ENCODE results near the gene ANP32A. TPM values are rescaled to one million over a fixed set of nuclear protein-coding genes. Genes with fewer than 3 reads are reported as not detected.

Gene ANP32A
- total and polyA plus RNA-seq, 8 donors: 34.4 to 112 (median 68.7) TPM

- peak; percentile 33 to 39 for DNase-seq
- intact Hi-C loops (cut with DNase I; ENCODE audit: low total_unique reads): no loop called here
- WGBS, 5 donors: 33 to 47% (median 44%) methylated on average over 1 of the region's 1 CpG
- Histone ChIP-seq H3K27ac (peak overlapping the region; percentile 77 to 87 (median 83)), H3K4me3 (no peak overlapping the region), H3K9me3 (no peaks in the 10 kb centered on the region), H3K4me1 (peaks cover 84 to 94% (median 89%) of the 10 kb centered on the region in 4 donors), H3K27me3 (no peaks in the 10 kb centered on the region), H3K36me3 (peaks cover 9 to 36% (median 29%) of the 10 kb centered on the region in 4 donors)
- TF ChIP-seq EP300 (IDR thresholded peaks at IDR 0.05) (no peak), CTCF (IDR thresholded peaks at IDR 0.05) (no peak), POLR2AphosphoS5 (IDR thresholded peaks at IDR 0.05) (no peak), POLR2A (IDR thresholded peaks at IDR 0.05) (no peak)
These were observed 31.6 kb downstream of the ANP32A start for GRCh38 chr15:68789091-68789490.

GRCh38 chr15:68788264-68788624, 32.5 kb downstream of the ANP32A start:
- H3K4me1 ChIP-seq: peaks cover 80 to 94% (median 86%) of the 10 kb centered on the region in 4 donors
- intact Hi-C loops (cut with DNase I; ENCODE audit: low total_unique reads): no loop called here
- TF ChIP-seq POLR2A (IDR thresholded peaks at IDR 0.05): no peak
- no peak for TF ChIP-seq EP300 (IDR thresholded peaks at IDR 0.05)
- TF ChIP-seq POLR2AphosphoS5 (IDR thresholded peaks at IDR 0.05): no peak
- TF ChIP-seq CTCF (IDR thresholded peaks at IDR 0.05): no peak
- peak overlapping the region in 1 of 4 donors; percentile 3 for H3K4me3 ChIP-seq
- 73 to 83% (median 77%) methylated on average over 8 of the region's 8 CpGs for WGBS, 5 donors
- peaks cover 10 to 44% (median 37%) of the 10 kb centered on the region in 4 donors for H3K36me3 ChIP-seq
- DNase-seq: no peak
- no peaks in the 10 kb centered on the region for H3K27me3 ChIP-seq
- H3K27ac ChIP-seq: peak overlapping the region; percentile 77 to 87 (median 83)
- no peaks in the 10 kb centered on the region for H3K9me3 ChIP-seq

DNA sequence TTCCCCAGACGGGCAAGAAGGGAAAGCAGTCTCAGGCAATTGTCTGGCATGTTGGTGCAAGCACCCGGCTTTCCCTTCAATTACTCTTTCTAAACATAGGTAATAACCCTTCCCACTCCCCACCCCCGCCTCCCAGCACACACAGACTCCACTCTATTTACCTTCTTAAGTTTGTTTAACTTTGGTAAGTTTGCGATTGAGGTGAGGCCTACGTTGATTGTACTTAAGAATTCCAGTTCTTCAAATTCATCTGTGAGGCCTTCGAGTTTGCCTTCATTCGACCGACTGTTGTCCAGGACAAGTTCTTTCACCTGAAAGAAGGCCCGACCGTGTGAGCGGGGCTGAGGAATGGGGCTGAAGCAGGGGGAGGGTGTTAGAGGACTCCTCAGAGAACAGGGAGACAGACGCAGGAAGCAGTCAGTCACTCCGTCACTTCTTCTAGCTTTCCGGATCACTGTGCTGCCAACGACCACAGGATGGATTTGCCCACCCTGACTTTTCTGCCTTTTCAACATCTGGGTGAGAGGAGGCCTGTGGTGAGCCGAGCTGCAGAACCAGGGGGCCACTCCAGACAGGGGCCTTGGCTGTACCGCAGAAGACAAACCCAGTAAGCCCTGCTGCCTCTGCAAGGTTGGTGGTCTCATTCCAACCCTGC, 33.0 kb downstream of the ANP32A start:
- TF ChIP-seq POLR2A (IDR thresholded peaks at IDR 0.05) (no peak), POLR2AphosphoS5 (IDR thresholded peaks at IDR 0.05) (peak in 1 of 3 donors; percentile 45)
- H3K27me3 ChIP-seq: no peaks in the 10 kb centered on the region
- DNase-seq: peak; percentile 69 to 86
- H3K27ac ChIP-seq: peak overlapping the region; percentile 77 to 87 (median 83)
- 29 to 63% (median 36%) methylated on average over 16 to 17 of the region's 17 CpGs for WGBS, 5 donors
- peaks cover 75 to 93% (median 82%) of the 10 kb centered on the region in 4 donors for H3K4me1 ChIP-seq
- no peaks in the 10 kb centered on the region for H3K9me3 ChIP-seq
- H3K36me3 ChIP-seq: peaks cover 10 to 49% (median 42%) of the 10 kb centered on the region in 4 donors
- peak overlapping the region in 1 of 4 donors; percentile 3 for H3K4me3 ChIP-seq
- intact Hi-C loops (cut with DNase I; ENCODE audit: low total_unique reads): no loop called here

DNA sequence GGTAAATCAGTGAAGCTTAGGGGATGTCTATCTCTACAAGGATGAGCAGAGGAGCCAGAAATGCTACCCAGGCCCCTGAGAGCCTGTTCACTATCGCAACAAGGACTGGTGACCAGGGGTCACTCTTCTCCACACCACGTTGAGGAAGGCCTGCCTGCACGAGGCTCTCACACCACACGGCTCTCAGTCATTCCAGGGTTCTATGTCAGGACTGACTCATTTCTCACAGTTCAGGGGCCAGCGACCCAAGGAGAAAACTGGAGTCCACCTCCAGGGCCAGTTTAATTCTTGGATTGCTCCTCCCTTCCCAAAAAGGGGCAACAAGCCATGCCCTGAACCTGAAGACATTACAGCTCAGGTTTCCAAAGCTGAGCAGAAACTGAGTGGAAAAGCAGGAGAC, 33.9 kb downstream of the ANP32A start:
- WGBS, 5 donors: 57 to 72% (median 67%) methylated on average over 4 to 5 of the region's 5 CpGs
- peaks cover 65 to 91% (median 72%) of the 10 kb centered on the region in 4 donors for H3K4me1 ChIP-seq
- H3K36me3 ChIP-seq: peaks cover 13 to 59% (median 52%) of the 10 kb centered on the region in 4 donors

More for the DNA sequence above, 33.9 kb downstream of the ANP32A start:
- TF ChIP-seq POLR2AphosphoS5 (IDR thresholded peaks at IDR 0.05): no peak
- no peak for TF ChIP-seq EP300 (IDR thresholded peaks at IDR 0.05)
- no peak for TF ChIP-seq POLR2A (IDR thresholded peaks at IDR 0.05)
- no peak for TF ChIP-seq CTCF (IDR thresholded peaks at IDR 0.05)
- no peaks in the 10 kb centered on the region for H3K27me3 ChIP-seq
- intact Hi-C loops (cut with DNase I; ENCODE audit: low total_unique reads): no loop called here
- H3K9me3 ChIP-seq: no peaks in the 10 kb centered on the region
- no peak for DNase-seq
- no peak overlapping the region for H3K4me3 ChIP-seq
- peak overlapping the region; percentile 60 to 85 (median 80) for H3K27ac ChIP-seq
